HFF-Myc (cell line): Measurements from ENCODE around the gene SPATA19.

Experiments used
- DNase-seq: peaks from one replicate; pipeline ENCODE4 v3.0.0-alpha.2; 2011; ENCODE audit warnings: low read depth; ENCODE audit errors: extremely low read depth
- H3K4me3 ChIP-seq: replicated peaks from 2 replicates; pipeline ENCODE4 v1.5.1; 2011; ENCODE audit warnings: low read depth, mild to moderate bottlenecking, control low read depth, low read length
- CTCF ChIP-seq: IDR thresholded peaks from 2 replicates; pipeline ENCODE4 v1.5.1; 2012; ENCODE audit warnings: mild to moderate bottlenecking, low read depth, low read length, control low read depth; ENCODE audit errors: missing control alignments

SPATA19 gene

GRCh38 chr11:133819114-133819513, 26.2 kb downstream of the SPATA19 start:
- H3K4me3 ChIP-seq, result no peak overlapping the region
- DNase-seq, result no peak
- no peak for TF ChIP-seq CTCF

- no peak for DNase-seq
- TF ChIP-seq CTCF, result no peak
- no peak overlapping the region for H3K4me3 ChIP-seq
Observed at GRCh38 chr11:133818302-133818701, 27.0 kb downstream of the SPATA19 start.

GRCh38 chr11:133817449-133817848, 27.9 kb downstream of the SPATA19 start:
- no peak for TF ChIP-seq CTCF
- H3K4me3 ChIP-seq, result no peak overlapping the region
- DNase-seq, result no peak

GRCh38 chr11:133816146-133816870, 29.0 kb downstream of the SPATA19 start:
- no peak for DNase-seq
- no peak overlapping the region for H3K4me3 ChIP-seq
- no peak for TF ChIP-seq CTCF

- no peak for DNase-seq
- no peak overlapping the region for H3K4me3 ChIP-seq
- TF ChIP-seq CTCF, result no peak
Observed at GRCh38 chr11:133815636-133816035, 29.7 kb downstream of the SPATA19 start.

GRCh38 chr11:133814588-133815100, 30.7 kb downstream of the SPATA19 start:
- TF ChIP-seq CTCF, result no peak
- no peak for DNase-seq
- H3K4me3 ChIP-seq, result no peak overlapping the region
